GM23248 (cell line): ENCODE measurements around the gene S100A16.

Source experiments
- EZH2 ChIP-seq: fragments of 200-600 bp; sonication (generic); IDR thresholded peaks from 2 replicates; pipeline ENCODE4 v1.6.1; 2018; ENCODE audit warnings: antibody characterized with exemption, mild to moderate bottlenecking; ENCODE audit not compliant: insufficient read depth, poor library complexity, severe bottlenecking
- EZH2phosphoT487 ChIP-seq: fragments of 200-600 bp; sonication (generic); IDR thresholded peaks from 2 replicates; pipeline ENCODE4 v1.6.1; 2018; ENCODE audit warnings: antibody characterized with exemption, moderate library complexity, mild to moderate bottlenecking, low read depth; ENCODE audit not compliant: insufficient read depth

DNA sequence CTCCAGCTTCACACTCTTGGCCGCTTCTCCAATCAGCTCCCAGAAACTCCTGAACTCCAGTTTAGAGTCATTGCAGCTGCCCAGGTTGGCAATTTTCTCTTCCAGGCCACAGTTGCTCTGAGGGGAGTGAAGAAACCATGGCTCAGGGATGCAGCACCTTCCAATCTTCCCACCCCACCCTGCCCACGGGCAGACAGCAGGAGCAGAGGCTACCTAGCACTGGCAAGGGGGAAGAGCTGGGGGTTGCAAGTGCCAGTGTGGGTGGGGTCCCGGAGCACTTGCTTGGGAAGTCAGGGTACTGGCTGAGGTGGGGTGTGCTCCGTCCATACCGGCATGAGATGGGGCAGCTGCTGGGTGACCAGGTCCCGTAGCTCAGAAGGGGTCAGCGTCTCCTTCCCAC is 2.0 kb upstream of the S100A16 start:
- TF ChIP-seq EZH2 (no peak), EZH2phosphoT487 (no peak)
